Mesendoderm (in vitro differentiated cells): ENCODE data around the gene SCUBE3.

Experiments
- DNase-seq: peaks from one replicate; pipeline ENCODE4 v3.0.0; 2013
- H2AK5ac ChIP-seq: 2 replicates; pipeline ENCODE4 v1.6.1; 2013; ENCODE audit warnings: low read length, inconsistent platforms
- H2BK120ac ChIP-seq: 2 replicates; pipeline ENCODE4 v1.6.1; 2013; ENCODE audit warnings: low read depth, mild to moderate bottlenecking, low read length, moderate library complexity, mixed read lengths
- H2BK15ac ChIP-seq: replicated peaks from 2 replicates; pipeline ENCODE4 v1.6.1; 2013; ENCODE audit warnings: low read depth, mild to moderate bottlenecking, moderate library complexity
- H2BK5ac ChIP-seq: 2 replicates; pipeline ENCODE4 v1.6.1; 2013; ENCODE audit warnings: low read length, inconsistent platforms
- H3K18ac ChIP-seq: 2 replicates; pipeline ENCODE4 v1.6.1; 2013; ENCODE audit warnings: mild to moderate bottlenecking, low read length, mixed read lengths
- H3K23ac ChIP-seq: one replicate; pipeline ENCODE4 v1.6.1; 2013; ENCODE audit warnings: low read length
- H3K27ac ChIP-seq: 2 replicates; pipeline ENCODE4 v1.5.1; 2013; ENCODE audit warnings: low read depth, mild to moderate bottlenecking, inconsistent platforms, low read length, moderate library complexity
- H3K27me3 ChIP-seq: 2 replicates; pipeline ENCODE4 v1.6.1; 2013; ENCODE audit warnings: low read length, control low read depth, mild to moderate bottlenecking, inconsistent platforms; ENCODE audit not compliant: insufficient read depth, poor library complexity
- H3K36me3 ChIP-seq: 2 replicates; pipeline ENCODE4 v1.6.1; 2013; ENCODE audit warnings: low read length, inconsistent platforms; ENCODE audit not compliant: control insufficient read depth, insufficient read depth
- H3K4ac ChIP-seq: one replicate; pipeline ENCODE4 v1.6.1; 2013; ENCODE audit warnings: low read depth, mild to moderate bottlenecking, low read length, moderate library complexity
- H3K4me1 ChIP-seq: 2 replicates; pipeline ENCODE4 v1.6.1; 2013; ENCODE audit warnings: low read depth, low read length, inconsistent platforms; ENCODE audit not compliant: control insufficient read depth
- H3K4me2 ChIP-seq: 2 replicates; pipeline ENCODE4 v1.6.1; 2013; ENCODE audit warnings: low read length
- H3K4me3 ChIP-seq: 2 replicates; pipeline ENCODE4 v1.5.1; 2013; ENCODE audit warnings: mild to moderate bottlenecking, low read length
- H3K56ac ChIP-seq: one replicate; pipeline ENCODE4 v1.6.1; 2013; ENCODE audit warnings: low read length
- H3K79me1 ChIP-seq: 2 replicates; pipeline ENCODE4 v1.6.1; 2013; ENCODE audit warnings: low read length, inconsistent platforms
- H3K79me2 ChIP-seq: 2 replicates; pipeline ENCODE4 v1.6.1; 2013; ENCODE audit warnings: mild to moderate bottlenecking, low read length; ENCODE audit not compliant: control insufficient read depth, insufficient read depth
- H3K9ac ChIP-seq: 2 replicates; pipeline ENCODE4 v1.6.1; 2013; ENCODE audit warnings: low read length, inconsistent platforms
- H4K5ac ChIP-seq: one replicate; pipeline ENCODE4 v1.6.1; 2013; ENCODE audit warnings: low read length
- H4K8ac ChIP-seq: one replicate; pipeline ENCODE4 v1.6.1; 2013; ENCODE audit warnings: low read depth, mild to moderate bottlenecking, control low read depth, low read length, moderate library complexity
- whole genome bisulfite sequencing: extraction: QIAGEN DNeasy Blood & Tissue Kit; methylation state at CpG from one replicate; pipeline ENCODE4 v1.1.7; 2013; ENCODE audit warnings: low lambda C conversion rate, missing lambda C conversion rate; ENCODE audit not compliant: insufficient coverage; ENCODE audit errors: extremely low coverage; 5-methylcytosine and 5-hydroxymethylcytosine counted together

Gene SCUBE3

GRCh38 chr6:35188886-35189285 is 24.9 kb upstream of the SCUBE3 start:
- no peak overlapping the region for H2BK5ac ChIP-seq
- H3K9ac ChIP-seq, result no peak overlapping the region
- H3K4me3 ChIP-seq, result no peak overlapping the region
- H4K8ac ChIP-seq, result no peak overlapping the region
- no peak overlapping the region for H3K4ac ChIP-seq
- H3K56ac ChIP-seq, result no peak overlapping the region
- H2BK120ac ChIP-seq, result no peak overlapping the region
- no peaks in the 10 kb centered on the region for H3K36me3 ChIP-seq
- WGBS, result no CpG with 5 or more reads among the region's 3 CpGs
- no peak overlapping the region for H2BK15ac ChIP-seq
- H3K23ac ChIP-seq, result no peak overlapping the region
- H3K18ac ChIP-seq, result no peak overlapping the region
- H4K5ac ChIP-seq, result no peak overlapping the region
- no peak overlapping the region for H2AK5ac ChIP-seq
- H3K27ac ChIP-seq, result no peak overlapping the region
- H3K79me1 ChIP-seq, result no peaks in the 10 kb centered on the region
- no peak for DNase-seq
- H3K4me1 ChIP-seq, result peaks cover 6% of the 10 kb centered on the region
- H3K79me2 ChIP-seq, result no peaks in the 10 kb centered on the region
- H3K27me3 ChIP-seq, result no peaks in the 10 kb centered on the region
- no peak overlapping the region for H3K4me2 ChIP-seq

- no peaks in the 10 kb centered on the region for H3K36me3 ChIP-seq
- no peak for DNase-seq
- no peak overlapping the region for H3K4ac ChIP-seq
- no peak overlapping the region for H4K5ac ChIP-seq
- H3K56ac ChIP-seq, result no peak overlapping the region
- no peak overlapping the region for H2BK120ac ChIP-seq
- no peaks in the 10 kb centered on the region for H3K79me2 ChIP-seq
- H2BK5ac ChIP-seq, result no peak overlapping the region
- H3K27ac ChIP-seq, result no peak overlapping the region
- no peak overlapping the region for H2AK5ac ChIP-seq
- H3K23ac ChIP-seq, result no peak overlapping the region
- no peak overlapping the region for H3K9ac ChIP-seq
- no peaks in the 10 kb centered on the region for H3K79me1 ChIP-seq
- H4K8ac ChIP-seq, result no peak overlapping the region
- no peak overlapping the region for H3K4me2 ChIP-seq
- no peak overlapping the region for H3K4me3 ChIP-seq
- no peak overlapping the region for H2BK15ac ChIP-seq
- H3K4me1 ChIP-seq, result peaks cover 6% of the 10 kb centered on the region
- no peaks in the 10 kb centered on the region for H3K27me3 ChIP-seq
- H3K18ac ChIP-seq, result no peak overlapping the region
Measured at GRCh38 chr6:35190306-35190705, 23.4 kb upstream of the SCUBE3 start.

GRCh38 chr6:35191889-35192288 is 21.9 kb upstream of the SCUBE3 start:
- WGBS, result no CpG with 5 or more reads among the region's 11 CpGs
- Histone ChIP-seq H2BK5ac (no peak overlapping the region), H3K56ac (no peak overlapping the region), H3K18ac (no peak overlapping the region), H3K4me2 (no peak overlapping the region), H3K9ac (no peak overlapping the region), H3K23ac (no peak overlapping the region), H3K79me1 (no peaks in the 10 kb centered on the region), H3K4ac (no peak overlapping the region), H2BK15ac (no peak overlapping the region), H2AK5ac (no peak overlapping the region), H3K27ac (no peak overlapping the region), H3K36me3 (no peaks in the 10 kb centered on the region), H2BK120ac (no peak overlapping the region), H4K8ac (no peak overlapping the region), H3K4me1 (peaks cover 2% of the 10 kb centered on the region), H3K4me3 (no peak overlapping the region), H3K79me2 (no peaks in the 10 kb centered on the region), H4K5ac (no peak overlapping the region), H3K27me3 (no peaks in the 10 kb centered on the region)
- DNase-seq, result no peak

- Histone ChIP-seq H3K4me3 (no peak overlapping the region), H3K4me1 (peaks cover 2% of the 10 kb centered on the region), H3K9ac (no peak overlapping the region), H3K27me3 (no peaks in the 10 kb centered on the region), H2BK120ac (no peak overlapping the region), H3K4ac (no peak overlapping the region), H3K56ac (no peak overlapping the region), H2AK5ac (no peak overlapping the region), H3K79me2 (no peaks in the 10 kb centered on the region), H4K5ac (no peak overlapping the region), H3K27ac (no peak overlapping the region), H3K23ac (no peak overlapping the region), H3K36me3 (no peaks in the 10 kb centered on the region), H4K8ac (no peak overlapping the region), H2BK5ac (no peak overlapping the region), H3K79me1 (no peaks in the 10 kb centered on the region), H2BK15ac (no peak overlapping the region), H3K4me2 (no peak overlapping the region), H3K18ac (peak overlapping the region; percentile 25)
- WGBS, result no CpG with 5 or more reads among the region's 9 CpGs
- peak; percentile 61 for DNase-seq
Measured at GRCh38 chr6:35192301-35192860, 21.4 kb upstream of the SCUBE3 start.

GRCh38 chr6:35194390-35194789 is 19.4 kb upstream of the SCUBE3 start:
- no peak for DNase-seq
- Histone ChIP-seq H4K8ac (no peak overlapping the region), H3K4me3 (no peak overlapping the region), H3K36me3 (no peaks in the 10 kb centered on the region), H3K27me3 (no peaks in the 10 kb centered on the region), H3K9ac (no peak overlapping the region), H2BK5ac (no peak overlapping the region), H3K4me1 (peaks cover 2% of the 10 kb centered on the region), H3K23ac (no peak overlapping the region), H3K27ac (no peak overlapping the region), H3K4me2 (no peak overlapping the region), H3K4ac (no peak overlapping the region), H2BK15ac (no peak overlapping the region), H3K79me1 (no peaks in the 10 kb centered on the region), H3K18ac (no peak overlapping the region), H3K56ac (no peak overlapping the region), H2AK5ac (no peak overlapping the region), H3K79me2 (no peaks in the 10 kb centered on the region), H2BK120ac (no peak overlapping the region), H4K5ac (no peak overlapping the region)
- no CpG with 5 or more reads among the region's 5 CpGs for WGBS

- Histone ChIP-seq H3K4me2 (no peak overlapping the region), H3K27ac (no peak overlapping the region), H3K4ac (no peak overlapping the region), H3K79me1 (no peaks in the 10 kb centered on the region), H3K36me3 (no peaks in the 10 kb centered on the region), H4K8ac (no peak overlapping the region), H3K27me3 (no peaks in the 10 kb centered on the region), H2BK120ac (no peak overlapping the region), H2BK5ac (no peak overlapping the region), H3K4me1 (peaks cover 2% of the 10 kb centered on the region), H2BK15ac (no peak overlapping the region), H3K23ac (no peak overlapping the region), H2AK5ac (no peak overlapping the region), H3K9ac (no peak overlapping the region), H4K5ac (no peak overlapping the region), H3K4me3 (no peak overlapping the region), H3K18ac (no peak overlapping the region), H3K56ac (no peak overlapping the region), H3K79me2 (no peaks in the 10 kb centered on the region)
- no peak for DNase-seq
- WGBS, result no CpG with 5 or more reads among the region's 3 CpGs
Measured at GRCh38 chr6:35195120-35195780, 18.5 kb upstream of the SCUBE3 start.
